GM19397 (cell line): ENCODE data around the gene IFITM10.

Experiments used
- ATAC-seq: cut with Tn5 transposase; IDR thresholded peaks from one replicate; pipeline ENCODE4 v1.9.1; 2021; ENCODE audit warnings: mild to moderate bottlenecking, moderate library complexity; ENCODE audit not compliant: unreplicated experiment

IFITM10 gene

DNA sequence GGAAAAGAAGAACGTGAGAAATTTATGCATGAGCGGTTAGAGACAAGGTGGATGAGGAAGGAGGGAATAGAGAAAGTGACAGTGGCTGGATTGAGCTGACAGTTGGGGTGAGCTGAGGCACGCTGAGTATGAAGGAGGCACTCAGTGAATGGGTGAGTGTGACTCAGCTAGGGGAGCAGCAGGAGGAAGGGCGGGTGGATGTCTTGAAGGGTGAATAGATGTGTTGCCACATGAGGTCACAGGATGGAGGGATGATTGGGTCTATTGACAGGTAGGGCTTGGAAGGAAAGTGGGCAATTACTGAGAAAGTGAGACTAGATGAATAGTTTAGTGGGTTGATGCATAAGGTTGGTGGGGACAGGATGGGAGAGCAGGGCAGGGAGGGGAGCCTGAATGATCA is 8.0 kb downstream of the IFITM10 start:
- ATAC-seq = no peak

DNA sequence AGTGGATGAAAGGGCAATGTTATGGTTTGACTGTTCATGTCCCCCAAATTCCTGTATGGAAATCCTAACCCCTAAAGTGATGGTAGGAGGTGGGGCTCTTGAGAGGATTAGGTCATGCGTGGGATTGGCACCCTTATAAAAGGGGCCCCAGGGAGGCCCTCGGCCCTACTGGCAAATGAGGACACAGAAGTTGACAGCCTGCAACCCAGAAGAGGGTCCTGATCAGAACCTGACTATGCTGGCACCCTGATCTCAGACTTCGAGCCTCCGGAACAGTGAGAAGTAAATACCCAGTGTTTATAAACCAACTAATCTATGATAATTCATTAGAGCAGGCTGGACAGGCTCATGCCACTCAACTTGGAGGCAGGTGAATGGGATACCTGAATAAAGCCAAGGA is 8.7 kb downstream of the IFITM10 start:
- ATAC-seq = no peak

DNA sequence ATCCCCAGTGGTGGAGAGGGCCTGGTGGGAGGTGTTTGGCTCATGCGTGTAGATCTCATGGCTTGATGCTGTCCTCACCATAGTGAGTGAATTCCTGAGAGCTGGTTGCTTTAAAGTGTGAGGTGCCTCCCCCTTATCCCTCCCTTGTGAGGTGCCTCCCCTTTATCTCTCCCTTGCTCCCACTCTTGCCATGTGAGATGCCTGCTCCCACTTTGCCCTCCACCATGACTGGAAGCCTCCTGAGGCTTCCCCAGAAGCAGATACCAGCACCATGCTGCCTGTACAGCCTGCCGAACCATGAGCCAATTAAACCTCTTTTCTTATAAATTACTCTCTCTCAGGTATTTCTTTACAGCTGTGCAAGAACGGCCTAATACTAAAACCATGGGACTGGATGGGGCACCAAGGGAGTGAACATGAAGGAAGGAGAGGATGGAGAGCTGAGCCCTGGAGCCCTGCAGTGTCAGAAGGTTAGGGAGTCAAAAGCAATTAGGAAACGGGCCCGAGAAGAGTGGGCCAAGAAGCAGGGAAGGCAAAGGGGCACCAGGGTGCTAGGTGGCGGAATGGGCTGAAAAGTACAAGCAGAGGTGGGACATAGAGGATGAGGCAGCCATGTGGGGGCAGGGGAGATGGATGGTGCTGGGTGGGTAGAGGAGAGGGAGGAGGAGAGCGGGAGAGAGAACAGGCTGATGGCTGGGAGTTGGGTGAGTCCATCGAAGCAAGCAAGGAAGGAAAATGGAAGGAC is 9.4 kb downstream of the IFITM10 start:
- no peak for ATAC-seq

DNA sequence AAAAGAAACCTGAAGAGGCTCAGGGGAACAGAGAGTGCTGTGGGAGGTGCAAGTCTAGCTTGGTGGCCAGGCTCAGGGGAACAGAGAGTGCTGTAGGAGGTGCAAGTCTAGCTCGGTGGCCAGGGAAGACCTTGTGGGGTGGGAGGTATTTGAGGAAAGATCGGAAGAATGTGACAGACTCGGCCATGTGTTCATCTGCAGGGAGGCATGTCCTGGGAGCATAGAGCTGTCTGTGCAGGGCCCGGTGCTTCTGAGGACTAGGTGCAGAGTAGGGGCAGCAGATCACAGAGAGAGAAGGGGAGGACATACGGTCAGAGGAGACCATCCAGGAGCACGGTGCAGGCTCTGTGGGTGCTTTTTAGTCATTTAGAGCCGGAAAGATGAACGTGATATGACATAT is 10.8 kb downstream of the IFITM10 start:
- ATAC-seq = no peak

DNA sequence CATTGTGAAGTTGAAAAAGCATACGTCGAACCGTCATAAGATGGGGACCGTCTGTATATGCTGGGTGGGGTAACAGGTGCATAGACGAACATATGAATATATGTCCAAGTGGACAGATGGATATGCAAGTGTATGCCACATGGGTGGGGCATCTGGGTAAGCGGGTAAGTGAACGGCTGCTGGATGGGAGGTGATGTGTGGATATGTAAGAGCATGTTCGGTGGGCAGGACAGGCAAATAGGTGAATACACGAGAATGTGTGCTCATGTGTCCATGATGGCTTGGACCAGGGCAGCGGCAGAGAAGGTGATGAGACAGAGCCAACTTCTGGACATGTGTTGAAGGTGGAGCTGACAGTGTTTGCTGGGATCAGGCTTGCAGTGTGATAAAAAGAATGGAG is 12.0 kb downstream of the IFITM10 start:
- ATAC-seq = no peak

DNA sequence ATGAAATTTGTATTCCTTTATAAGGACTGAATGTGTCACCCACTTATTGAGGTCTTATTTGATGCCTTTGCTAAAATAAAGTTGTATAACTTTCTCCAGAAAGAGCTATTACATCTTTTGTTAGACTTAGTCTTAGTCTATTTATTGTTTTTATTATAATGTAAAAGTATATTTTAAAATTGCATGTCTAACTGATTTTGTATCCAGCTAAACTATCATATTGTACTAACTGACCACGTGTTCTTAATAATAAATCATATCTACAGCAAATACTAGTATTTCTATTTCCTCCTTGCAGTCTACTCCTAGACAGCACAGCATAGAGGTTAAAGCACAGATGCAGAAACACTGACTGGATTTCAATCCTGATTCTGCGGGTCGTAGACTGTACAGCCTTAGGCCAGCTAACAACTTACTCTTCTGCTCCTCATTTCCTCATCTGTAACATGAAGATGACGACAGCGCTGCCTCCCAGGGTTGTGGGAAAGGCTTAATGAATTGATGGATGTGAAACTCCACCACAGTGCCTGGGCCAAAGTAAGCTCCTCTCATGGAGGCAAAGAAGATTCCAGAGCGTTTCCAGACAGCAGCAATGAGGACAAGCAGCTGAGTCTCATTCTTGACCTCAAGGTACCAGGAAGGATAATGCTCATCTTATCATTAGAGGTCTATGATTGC is 13.2 kb downstream of the IFITM10 start:
- no peak for ATAC-seq

DNA sequence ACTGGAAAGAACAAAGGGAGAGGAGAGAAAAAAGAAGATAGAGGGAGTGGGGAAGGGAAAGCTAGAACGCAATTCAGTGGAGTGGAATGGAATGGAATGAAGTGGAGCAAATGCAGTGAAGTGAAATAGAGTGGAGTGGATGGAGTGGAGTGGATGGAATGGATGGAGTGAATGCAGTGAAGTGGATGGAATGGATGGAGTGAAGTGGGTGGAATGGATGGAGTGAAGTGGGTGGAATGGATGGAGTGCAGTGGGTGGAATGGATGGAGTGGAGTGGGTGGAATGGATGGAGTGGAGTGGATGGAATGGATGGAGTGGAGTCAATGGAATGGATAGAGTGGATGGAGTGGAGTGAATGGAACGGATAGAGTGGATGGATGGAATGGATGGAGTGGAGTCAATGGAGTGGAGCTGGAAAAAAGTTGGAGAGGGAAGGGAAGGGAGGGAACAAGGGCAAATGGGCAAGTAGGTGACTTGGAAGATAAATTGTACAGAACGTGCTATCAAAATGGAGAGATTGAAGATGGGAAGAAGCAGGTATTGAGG is 13.9 kb downstream of the IFITM10 start:
- ATAC-seq = no peak

DNA sequence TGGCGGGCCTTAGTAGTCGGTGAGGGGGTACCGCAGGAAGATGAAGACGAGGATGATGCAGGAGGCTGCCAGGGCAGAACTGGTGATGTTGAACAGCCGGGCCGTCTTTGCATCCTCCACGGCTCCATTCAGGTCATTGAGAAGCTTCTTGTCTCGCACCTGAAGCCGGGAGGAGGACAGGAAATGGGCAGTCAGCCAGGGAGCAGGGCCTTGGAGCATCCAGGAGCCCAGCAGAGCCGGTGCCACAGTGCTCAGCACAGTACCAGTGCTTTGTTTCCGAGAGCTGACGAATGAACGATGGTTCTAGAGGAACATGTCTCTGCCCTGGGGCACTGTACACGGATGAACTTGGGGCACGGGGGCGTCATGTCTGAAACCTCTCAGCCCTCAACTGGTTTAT is 15.1 kb downstream of the IFITM10 start:
- ATAC-seq = no peak

DNA sequence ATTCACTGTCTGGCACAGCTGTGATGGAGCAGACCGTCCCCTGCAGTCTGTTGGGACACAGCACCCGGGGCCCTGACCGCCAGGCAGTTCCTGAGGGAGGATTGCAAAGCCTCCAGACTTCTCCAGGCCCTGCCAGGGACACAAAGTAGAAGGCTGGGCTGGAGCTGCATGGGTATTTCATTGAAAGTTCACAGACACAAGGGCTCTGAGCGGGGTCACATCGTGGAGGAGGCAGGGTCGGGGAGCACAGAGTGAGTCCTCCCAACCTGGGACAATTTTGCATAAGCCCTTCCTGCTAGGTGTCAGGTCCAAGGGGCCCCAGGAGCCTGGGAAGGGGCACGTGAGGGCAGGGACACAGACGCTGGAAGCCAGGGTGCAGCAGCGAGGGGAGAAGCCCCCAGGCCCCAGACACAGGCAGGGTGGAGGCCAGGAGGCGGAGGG is 15.7 kb downstream of the IFITM10 start:
- no peak for ATAC-seq

DNA sequence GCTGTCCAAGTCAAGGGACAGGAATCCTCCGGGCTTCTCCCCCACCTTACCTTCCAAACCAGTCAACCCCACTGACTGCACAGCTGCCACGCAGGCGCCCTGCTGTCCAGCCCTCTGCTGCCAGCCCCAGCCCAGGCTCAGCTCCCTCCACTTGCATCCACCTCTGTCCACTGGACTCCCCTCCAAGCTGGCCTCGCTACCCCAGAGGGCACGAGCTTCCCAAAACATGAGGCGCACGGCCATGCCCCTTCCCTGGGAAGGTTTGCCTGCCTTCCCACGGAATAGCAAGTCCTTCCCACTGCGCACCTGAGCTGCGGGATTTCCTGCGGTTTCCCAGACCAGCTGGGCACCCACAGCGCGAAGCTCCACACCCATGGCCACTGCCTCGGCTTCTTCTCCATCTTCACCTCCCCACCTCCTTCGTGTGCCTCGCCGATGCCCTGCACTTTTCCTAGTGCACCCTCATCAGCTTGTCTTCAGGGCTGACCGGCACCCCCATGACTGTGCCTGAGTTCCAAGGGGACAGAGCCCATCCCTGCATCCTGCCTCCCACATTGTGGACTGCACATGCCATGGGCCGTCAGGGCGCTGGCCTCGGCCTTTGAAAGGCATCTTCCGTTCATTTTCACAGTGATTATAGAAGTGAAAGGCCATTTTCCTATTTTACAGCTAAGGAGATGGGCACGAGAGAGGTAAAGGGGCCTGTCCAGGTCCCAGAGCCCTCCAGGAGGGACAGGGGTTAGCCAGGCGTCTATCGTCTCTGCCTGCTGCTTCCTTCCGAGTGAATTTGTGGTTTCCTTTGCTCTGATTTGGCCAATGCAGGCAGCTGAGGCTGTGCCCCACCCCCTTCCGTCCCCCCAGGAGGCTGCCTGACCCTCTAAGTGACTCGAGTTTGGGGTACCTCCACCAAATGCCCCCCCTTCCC is 16.4 kb downstream of the IFITM10 start:
- no peak for ATAC-seq

DNA sequence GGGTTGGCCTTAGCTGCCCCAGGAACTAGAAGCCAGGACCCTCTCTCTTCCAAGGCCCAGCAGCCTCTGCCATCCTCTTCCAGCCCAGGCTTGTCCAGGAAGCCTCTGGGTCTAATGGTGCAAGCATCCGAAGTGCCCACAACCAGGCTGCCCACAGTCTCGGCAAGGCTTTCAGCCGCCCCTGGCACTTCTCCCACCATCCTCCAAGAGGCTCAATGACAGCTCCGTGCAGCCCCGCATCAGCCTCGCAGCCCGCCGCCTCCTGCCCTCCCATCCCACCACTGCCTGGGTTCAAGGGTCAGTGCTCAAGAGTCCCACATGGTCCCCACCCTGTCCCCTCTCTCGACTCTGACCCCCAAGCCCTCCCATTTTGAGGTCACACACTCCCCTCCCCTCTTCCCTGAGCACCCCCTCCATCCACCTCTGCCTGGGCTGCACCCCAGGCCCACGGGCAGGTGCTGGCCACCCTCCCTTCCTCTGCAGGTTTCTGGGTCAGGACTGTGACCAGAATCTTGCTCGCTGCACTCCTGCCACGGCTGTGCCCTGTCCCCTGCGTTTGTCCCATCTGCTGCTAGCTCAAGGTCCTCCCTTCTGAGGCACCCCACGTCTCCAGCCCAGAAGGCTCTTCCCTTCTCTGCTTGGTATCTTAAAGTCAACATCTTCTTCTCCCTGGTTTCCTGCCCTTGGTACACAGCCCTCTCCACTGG is 17.2 kb downstream of the IFITM10 start:
- ATAC-seq = no peak

DNA sequence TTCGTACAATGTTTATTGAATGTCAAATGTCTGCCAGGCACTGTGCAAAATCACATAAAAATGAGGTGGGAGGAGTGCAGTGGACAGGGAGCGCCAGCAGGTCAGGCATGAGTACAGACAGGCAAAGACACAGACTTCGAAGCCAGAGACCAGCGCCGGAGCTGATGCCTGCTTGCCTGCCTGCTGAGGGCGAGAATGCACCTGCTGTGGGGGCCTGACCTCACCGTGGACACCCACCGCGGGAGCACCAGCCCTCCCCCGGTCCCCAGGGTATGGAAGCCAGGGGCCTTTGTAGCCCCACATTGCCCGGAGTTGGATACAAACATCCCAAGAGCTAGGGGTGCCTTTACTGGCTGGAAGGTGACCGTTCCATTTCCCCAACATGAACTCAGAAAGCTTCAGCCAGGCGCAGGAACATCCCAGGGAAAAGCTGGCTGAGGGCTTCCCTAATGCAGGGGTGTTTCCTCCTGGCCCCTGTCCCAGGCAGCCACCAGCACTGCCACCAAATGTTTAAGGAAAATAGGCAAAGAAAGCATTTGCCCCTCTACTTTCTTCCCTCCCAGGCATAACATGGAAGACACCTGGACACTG is 17.9 kb downstream of the IFITM10 start:
- ATAC-seq = no peak

DNA sequence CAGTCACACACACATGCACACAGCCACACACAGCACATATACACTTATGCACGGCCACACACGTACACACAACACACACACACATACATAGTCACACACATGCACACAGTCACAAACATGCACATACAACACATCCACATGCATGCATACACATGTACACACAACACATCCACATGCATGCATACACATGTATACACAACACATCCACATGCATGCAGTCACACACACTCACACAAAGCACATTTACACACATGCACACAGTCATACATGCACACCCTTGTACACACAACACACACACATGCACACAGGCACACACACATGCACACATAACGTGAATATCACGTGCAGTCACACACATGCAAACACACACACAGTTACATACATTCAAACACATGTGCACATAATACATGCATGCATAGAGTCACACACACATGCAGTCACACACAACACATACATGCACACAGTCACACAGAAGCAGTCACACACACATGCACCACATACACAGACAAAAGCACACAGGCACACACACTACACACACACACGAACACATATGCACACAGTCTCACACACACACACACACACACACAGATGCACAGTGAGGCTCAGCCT is 18.8 kb downstream of the IFITM10 start:
- no peak for ATAC-seq

DNA sequence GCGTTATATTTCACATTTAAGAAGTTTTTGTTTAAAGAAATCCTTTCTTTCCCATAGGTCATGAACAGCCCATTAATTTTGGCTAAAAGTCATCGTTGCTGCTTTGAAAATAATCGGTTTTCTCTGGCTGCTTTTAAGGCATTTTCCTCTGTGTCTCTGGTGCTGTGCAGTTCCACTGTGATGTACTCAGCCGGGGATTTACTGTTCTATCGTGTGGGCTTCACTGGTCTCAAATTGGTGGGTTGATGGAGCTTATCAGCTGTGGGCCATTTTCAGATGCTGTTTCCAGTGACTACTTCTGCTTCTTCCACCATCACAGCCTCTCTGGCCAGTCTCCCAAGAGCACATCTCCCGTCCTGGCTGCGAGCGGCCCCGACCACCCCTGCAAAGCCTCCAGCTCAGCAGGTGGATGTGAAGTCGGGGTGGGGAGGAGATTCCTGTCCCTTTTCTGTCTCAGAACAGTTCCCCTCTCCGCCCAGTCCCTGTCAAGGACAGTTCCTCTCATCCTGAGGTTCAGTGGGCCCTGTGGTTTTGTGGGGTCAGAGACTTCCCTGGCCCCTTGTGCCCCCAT is 20.3 kb downstream of the IFITM10 start:
- no peak for ATAC-seq

DNA sequence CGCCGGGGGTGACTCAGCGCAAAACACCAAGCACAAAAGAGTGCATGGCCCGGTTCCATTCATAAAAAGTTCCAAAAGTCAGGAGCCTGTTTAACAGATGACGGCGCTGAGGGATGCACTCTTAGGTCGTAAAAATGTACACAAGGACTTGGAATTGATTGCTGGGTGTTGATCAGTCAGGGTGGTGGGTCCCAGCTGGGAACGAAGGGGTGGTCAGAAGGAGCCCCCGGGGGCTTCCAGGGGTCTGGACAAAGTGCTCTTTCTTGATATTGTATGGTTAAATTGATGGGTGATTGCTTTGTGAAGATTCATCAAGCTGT is 20.7 kb downstream of the IFITM10 start:
- no peak for ATAC-seq

DNA sequence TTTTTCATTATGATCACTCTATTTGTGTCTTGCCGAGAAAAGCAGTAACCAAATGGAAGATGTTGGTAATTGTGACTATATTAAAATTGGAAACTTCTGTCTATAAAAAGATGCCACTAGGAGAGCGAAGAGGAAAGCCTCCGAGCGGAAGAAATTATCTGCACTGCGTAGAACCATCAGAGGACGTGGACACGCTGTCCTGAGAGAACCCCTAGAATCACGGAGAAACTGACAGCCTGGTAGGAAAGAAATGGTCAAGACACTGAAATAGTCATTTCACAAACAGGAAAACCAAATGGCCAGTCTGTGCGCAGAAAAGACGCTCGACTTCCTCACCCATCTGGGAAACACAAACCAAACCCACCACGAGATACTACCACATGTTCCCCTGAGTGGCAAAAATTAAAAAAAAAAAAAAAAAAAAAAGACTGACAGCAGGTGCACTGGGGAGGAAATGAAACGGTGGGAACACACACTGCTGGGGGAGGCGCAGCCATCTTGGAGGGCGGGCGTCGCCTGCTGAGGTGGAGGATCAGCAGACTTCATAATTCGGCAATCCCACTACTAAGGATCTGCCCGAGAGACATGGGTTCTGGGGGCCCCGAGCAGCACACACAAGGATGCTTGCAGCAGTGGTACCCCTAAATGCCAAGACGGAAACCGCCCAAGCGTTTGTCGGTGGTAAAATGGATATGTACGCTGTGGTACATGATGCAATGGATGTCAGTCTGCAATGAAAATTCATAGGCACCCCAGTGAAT is 21.3 kb downstream of the IFITM10 start:
- ATAC-seq = no peak

DNA sequence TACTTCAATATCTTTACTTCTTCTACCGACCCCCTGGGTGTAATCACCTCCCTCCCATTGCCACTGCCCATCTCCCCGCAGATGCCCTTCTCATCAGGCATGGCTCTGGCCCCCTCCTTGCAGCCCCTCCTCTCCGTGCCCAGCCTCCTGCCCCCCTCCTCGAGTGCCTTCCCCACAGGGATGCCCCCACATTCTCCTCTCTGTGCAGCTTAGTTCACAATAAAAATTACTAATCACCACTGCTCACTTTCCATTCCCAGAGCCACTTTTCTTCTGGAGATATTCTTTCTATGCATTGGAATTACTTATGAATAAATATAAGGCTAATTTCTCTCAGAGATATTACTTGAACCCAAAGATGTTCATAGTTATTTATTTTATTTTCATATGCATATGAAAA is 22.1 kb downstream of the IFITM10 start:
- ATAC-seq = no peak

DNA sequence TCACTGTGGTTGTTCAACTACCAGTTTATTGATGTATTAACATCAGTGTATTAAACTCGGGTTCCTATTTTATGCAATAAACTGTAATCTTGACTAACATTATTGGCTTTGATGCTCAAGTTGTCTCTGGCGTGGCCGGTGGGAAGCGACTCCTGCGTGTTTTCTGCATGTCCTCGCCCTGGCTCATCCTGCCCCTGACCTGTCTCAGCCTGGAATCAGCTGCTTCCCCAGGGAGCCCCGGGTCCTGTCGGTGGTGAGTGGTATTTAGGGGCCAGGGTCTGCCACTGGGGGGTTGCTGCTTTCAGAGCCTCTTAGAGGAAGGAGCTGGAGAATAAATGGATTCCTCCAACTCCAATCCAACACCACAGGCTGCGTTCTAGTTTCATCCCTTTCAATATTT is 22.5 kb downstream of the IFITM10 start:
- no peak for ATAC-seq

DNA sequence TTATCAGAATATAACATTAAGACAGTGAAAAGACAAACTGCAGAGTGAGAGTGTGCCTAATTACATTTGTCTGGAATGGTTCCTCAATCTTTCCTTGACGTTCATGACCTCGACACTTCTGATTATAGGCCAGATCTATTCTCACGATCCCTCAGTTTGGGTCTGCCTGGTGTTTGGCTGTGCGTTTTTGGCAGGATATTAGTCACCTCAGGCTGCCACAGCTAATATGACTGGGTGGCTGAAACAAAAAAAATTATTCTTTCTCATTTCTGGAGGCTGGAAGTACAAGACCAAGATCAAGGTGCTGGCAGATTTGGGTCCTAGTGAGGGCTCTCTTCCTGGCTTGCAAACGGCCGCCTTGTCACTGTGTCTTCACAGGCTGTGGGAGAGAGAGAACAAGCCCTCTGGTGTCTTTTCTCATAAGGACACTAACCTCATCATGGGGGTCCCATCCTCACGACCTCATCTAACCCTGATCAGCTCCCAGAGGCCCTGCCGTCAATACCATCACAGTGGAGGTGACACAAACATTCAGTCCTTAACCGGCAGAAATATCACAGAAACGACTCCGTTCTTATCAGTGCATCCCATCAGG is 23.2 kb downstream of the IFITM10 start:
- ATAC-seq = no peak
